Activated gamma-delta T cell treated with Interleukin-2 at 50 U/mL for 16 hours (primary cell): ENCODE measurements around the gene TSPEAR.

Source experiments
- DNase-seq: peaks from one replicate; pipeline ENCODE4 v3.0.0-alpha.2; 2020

Gene TSPEAR

DNA sequence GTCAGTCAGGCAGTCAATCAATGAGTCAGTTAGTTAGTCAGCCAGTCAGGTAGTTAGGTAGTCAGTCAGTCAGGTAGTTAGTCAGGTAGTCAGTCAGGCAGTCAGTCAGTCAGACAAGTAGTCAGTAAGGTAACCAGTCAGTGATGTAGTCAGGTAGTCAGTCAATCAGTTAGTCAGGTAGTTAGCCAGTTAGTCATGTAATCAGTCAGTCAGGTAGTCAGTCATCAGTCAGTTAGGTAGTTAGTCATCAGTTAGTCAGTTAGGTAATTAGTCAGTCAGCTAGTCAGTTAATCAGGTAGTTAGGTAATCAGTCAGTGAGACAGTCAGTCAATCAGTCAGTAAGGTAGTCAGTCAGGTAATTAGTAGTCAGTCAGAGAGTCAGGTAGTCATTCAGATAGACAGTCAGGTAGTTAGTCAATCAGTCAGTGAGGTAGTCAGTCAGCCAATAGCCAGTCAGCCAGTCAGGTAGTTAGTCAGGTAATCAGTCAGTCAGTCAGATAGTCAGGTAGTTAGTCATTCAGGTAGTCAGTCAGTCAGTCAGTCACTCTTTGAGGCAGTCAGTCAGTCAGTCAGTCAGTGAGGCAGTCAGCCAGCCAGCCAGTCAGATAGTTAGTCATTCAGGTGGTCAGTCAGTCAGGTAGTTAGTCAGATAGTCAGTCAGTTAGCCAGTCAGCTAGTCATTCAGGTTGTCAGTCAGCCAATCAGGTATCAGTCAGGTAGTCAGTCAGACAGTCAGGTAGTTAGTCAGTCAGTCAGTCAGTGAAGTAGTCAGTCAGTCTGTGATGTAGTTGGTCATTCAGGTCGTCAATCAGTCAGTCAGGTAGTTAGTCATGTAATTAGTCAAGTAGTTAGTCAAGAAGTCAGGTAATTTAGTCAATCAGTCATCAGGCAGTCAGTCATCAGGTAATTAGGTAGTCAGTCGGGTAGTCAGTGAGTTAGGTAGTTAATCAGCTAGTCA, 186.7 kb downstream of the TSPEAR start:
- DNase-seq, result no peak

DNA sequence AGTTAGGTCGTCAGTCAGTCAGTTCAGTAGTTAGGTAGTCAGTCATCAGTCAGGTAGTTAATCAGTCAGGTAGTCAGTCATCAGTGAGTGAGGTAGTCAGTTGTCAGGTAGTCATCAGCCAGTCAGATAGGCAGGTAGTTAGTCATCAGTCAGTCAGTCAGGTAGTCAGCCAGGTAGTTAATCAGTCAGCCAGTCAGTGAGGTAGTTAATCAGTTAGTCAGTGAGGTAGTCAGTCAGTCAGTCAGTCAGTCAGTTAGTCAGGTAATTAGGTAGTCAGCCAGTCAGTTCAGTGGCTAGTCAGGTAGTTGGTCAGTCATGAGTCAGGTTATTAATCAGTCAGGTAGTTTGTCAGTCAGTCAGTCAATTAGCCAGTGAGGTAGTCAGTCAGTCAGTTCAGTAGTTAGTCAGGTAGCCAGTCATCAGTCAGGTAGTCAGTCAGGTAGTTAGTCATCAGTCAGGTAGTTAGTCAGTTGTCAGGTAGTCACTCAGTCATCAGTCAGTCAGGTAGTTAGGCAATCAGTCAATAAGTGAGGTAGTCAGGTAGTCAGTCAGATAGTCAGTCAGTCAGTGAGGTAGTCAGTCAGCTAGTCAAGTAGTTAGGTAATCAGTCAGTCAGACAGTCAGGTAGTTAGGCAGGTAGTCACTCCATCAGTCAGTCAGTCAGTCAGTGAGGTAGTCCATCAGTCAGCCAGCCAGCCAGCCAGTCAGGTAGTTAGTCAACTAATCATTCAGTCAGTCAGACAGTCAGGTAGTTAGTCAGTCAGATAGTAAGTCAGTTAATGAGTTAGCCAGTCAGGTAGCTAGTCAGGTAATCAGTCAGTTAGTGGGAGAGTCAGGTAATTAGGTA, 187.6 kb downstream of the TSPEAR start:
- DNase-seq, result no peak

- DNase-seq, result no peak
These were observed 188.6 kb downstream of the TSPEAR start for GRCh38 chr21:44522753-44523204.

DNA sequence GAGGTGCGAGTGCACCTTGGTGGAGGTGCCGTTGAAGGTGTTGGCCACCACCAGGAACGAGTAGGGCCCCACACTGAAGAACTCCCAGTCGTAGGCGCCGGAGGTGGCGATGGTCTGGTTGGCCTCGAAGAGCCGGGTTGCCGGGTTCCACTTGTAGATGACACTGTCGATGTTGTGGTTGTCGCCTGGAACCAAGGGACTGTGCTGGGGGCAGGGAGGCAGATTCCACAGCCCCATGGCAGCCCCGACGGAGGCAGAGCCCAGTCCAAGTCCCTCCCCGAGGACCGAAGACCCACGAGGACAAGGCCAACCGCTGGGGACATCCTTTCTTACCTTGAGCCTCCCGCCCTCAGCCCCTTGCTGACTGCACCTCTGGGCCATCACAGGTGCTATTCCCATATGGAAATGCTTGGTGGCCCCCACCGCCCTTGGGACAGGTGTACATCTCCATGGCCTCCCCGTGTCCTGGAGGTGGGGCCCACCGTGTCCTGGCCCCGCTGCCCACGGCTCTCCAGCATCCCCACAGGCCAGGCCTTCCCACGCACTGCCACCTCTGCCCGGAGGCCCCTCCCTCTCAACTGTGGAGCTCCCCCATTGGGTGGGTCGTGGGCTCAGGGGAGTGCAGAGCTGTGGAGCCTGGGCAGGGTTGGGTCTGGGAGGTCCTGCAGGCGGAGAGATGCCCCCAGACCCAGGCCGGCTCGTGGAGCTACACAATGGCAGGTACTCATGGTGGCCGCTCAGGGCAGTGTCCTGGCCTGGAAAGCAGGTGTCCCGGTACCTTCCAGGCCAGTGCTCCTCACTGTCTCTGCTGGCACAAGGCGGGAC, 189.2 kb downstream of the TSPEAR start:
- DNase-seq, result no peak

DNA sequence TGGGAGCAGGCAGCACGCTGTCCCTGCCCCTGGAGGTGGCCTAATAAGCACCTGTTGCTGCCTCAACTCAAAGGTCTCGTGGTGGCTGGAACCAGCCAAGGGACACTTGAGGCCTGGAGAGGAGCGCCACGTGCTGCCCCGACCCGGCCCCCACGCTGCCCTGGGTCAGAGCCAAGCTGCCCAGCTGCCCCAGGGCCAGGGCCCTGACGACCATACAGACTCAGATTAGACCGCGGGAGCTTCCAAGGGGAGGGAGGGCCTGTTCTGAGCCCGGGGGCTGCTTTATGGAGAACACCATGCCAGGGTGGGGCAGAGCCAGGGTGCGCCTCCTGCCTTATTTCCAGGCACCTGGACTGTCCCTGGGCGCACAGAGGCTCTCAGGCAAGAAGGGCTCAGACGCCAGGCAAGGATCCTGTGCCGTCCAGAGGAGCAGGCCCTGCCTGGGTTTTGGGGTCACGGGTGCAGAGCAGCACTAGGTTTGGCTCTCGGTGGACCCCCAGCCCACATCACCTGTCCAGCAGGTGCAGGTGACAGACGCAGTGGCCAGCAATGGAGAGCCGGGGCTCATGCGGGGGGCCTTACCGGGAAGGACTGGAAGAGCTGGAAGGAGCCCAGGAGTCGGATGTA, 190.0 kb downstream of the TSPEAR start:
- no peak for DNase-seq

GRCh38 chr21:44520326-44521300, 190.8 kb downstream of the TSPEAR start:
- no peak for DNase-seq

DNA sequence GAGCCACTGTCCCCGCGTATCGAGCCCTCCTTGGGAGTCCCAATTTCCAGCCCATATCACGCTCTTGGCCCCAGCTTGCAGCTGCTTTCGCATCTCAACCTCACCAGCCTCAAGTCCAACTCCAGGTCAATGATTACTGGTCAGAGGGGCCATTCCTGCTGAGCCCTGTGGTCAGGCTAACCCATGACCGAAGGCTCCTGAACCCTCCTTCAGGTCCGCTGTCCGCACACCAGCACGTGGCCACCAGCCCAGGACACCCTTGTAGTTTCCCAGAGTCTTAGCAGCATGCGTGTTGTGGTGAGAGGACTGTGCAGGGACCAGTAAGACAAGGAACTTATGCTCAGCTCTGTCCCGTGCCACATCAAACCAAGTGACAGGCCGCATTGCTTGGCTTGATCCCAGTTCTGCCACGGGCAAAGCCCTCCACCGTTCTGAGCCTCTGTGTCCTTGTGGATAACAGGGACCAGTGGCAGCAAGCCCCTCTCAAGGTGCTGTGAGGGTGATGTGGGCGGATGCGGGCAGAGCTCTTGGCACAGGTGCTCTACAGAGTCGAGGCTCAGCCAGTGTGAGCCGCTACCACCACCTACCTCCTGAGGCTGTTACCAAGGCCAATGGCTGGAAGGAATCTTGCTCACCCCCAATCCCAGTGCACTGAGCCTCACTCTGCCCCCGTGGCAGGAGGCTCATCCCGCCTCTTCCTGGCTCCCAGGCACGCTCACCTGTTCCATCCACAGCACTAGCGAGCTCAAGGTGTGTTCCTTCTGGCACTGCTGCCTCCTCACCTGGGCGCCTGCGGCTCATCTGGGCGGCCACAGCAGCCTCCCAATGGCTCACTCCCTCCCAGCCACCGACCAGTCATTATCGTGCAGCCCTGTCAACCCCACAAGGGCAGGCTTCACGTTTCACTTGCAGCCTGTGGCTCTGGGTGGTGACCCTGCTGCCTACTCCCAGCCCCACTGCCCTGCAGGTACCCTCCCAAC, 191.7 kb downstream of the TSPEAR start:
- no peak for DNase-seq

GRCh38 chr21:44518686-44519085, 192.7 kb downstream of the TSPEAR start:
- no peak for DNase-seq

GRCh38 chr21:44517175-44517899, 194.0 kb downstream of the TSPEAR start:
- no peak for DNase-seq

DNA sequence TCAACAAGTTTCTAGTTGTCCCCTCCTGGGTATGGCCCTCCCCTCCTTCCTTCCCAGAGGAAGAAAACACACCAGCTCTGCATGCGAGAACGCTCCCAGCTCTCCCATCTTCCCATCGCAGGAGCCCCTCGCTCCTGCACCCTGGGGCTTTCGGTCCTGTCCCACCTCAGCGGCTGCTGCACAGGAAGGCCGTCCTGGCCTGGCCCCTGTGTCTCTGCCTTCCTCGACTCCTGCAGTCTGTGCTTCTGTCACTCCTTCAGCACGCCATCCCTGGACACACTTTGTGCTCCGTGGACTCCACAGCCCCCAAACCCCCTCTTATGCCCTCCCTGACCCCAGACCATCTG, 194.6 kb downstream of the TSPEAR start:
- no peak for DNase-seq

DNA sequence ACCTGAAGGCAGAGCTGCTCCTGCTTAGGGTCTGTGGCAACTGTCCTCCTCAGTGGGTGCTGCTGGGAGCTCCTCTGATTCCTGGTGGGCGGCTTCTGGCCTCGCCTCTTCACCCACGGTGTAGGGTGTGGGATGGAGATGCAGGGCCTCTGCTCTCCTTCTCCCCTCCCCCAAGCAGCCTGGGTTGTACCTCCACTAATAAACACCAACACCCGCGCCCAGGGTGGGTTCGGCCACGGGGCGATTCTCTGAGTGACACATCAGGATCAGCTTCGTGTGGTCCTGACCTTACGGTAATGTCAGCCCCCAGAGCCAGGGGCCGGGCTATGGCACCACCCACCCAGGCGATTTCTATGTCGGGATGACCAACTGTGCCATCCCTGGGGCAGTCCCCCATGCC, 195.0 kb downstream of the TSPEAR start:
- no peak for DNase-seq

- no peak for DNase-seq
These were observed 195.8 kb downstream of the TSPEAR start for GRCh38 chr21:44515359-44516165.

- DNase-seq, result no peak
These were observed 196.5 kb downstream of the TSPEAR start for GRCh38 chr21:44514746-44515358.

- DNase-seq, result no peak
These were observed 197.2 kb downstream of the TSPEAR start for GRCh38 chr21:44514218-44514520.

- no peak for DNase-seq
These were observed 197.8 kb downstream of the TSPEAR start for GRCh38 chr21:44513389-44514217.

DNA sequence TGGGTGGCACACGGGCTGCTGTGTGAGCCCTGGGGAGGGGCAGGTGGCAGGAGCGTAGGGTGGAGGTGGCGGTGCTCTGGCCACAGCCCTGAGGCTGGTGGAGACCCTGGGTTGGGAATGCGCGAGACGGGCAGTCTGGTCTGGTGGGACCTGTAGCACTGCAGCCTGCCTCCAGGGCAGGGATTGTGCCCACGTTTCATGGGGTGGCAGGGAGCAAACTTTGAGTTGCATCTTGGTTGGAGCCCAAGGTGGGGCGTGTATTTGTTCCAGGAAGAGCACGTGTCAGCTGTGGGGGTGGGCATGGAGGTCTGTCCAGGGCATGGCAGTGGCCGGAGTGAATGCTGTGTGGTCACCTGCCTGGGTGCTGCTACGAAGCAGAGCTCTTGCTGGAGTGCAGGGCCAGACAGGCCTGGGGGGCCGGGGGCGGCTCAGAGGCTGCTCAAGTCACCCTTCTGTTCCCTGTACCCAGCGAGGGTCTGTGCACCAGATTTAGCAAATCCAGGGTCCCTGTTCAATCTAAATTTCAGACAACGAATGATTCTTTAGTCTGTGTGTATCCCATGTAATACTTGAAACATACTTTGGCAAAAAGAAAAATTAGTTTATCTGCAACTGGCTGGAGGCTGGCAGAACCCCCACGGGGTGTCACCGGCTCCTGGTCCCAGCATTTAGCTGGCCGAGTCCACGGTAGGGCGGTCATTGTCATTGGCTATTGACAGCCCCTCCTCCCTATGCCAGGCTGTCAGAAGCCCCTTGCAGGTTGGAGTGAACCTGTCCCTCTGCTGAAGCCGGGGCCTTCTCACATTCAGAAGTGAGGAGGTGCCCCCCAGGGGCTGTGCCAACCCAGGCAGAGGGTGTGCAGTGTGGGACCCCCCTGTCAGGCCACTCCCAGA, 198.6 kb downstream of the TSPEAR start:
- no peak for DNase-seq
